HG02840 (cell line): ENCODE data around the gene ADGRL1.
"Not testable (repeated sequence)": the region's sequence is repeated elsewhere in the genome, so short reads cannot be mapped to it uniquely, and the experiment has no call there.

Experiments used
- ATAC-seq: cut with Tn5 transposase; IDR thresholded peaks from one replicate; pipeline ENCODE4 v1.9.1; 2021; ENCODE audit warnings: mild to moderate bottlenecking, moderate library complexity, moderate number of reproducible peaks; ENCODE audit not compliant: unreplicated experiment, low FRiP score

The ADGRL1 gene

DNA sequence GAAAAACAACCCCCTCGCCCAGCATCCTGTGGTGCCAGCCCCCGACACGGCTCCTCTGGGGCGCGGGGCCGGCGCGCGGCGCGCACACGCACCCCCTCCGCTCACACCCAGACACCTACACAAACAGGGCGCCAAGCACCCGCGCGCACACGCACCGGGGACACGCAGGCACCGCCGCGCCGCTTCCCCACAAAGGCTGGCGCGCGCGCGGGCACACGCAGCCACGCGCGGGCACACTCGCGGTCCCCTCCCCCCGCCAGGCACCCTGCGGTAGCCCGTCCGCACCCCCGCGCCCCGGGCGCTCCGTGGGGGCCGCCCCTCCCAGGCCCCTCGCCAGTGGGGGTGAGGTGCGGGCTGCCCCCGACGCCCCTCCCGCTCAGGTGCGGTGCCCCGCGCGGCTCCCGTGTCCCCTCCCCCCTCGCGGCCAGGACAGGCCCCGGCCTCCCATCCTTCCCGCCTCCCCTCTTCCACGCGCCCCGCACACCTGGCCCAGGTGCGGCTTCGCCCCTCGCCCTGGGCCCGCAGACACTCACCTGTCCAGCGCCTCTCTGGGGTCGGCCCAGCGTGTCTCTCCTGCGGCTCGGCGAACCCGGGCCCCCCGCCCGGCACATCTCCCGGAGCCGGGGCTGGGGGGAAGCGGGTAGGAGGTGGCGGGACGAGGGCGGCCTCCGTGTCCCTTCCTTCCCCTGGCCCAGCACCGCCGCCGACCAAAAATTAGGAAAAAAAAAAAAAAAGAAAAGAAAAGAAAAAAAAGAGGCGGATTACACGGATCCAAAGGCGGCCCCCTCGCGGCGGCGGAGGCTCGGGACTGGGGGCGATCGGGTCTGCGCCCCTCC lies at the start of gene ADGRL1:
ADGRL1 (minus strand) TSS at position 718 of the 836 bp plus-strand sequence. CDS start 22,567 bp downstream, outside the sequence.
- ATAC-seq = not testable (repeated sequence)

DNA sequence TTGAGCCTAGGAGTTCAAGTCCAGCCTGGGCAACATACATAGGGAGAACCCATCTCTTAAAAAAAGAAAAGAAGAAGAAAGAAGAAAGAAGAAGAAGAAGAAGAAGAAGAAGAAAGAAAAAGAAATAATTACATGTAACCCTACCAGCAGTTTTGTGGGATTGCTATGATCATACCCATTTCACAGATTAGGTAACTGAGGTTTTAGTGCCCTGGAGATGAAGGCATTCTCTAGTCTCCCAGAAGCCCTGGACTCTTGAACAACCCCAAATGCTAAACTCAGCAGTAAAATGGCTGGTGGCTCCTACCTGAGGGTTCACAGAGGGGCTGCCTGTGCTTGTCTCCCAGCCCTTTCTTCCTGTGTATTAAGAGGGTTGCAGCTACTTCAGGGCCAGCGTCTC lies 49.3 kb upstream of the ADGRL1 start:
- ATAC-seq = not testable (repeated sequence)

DNA sequence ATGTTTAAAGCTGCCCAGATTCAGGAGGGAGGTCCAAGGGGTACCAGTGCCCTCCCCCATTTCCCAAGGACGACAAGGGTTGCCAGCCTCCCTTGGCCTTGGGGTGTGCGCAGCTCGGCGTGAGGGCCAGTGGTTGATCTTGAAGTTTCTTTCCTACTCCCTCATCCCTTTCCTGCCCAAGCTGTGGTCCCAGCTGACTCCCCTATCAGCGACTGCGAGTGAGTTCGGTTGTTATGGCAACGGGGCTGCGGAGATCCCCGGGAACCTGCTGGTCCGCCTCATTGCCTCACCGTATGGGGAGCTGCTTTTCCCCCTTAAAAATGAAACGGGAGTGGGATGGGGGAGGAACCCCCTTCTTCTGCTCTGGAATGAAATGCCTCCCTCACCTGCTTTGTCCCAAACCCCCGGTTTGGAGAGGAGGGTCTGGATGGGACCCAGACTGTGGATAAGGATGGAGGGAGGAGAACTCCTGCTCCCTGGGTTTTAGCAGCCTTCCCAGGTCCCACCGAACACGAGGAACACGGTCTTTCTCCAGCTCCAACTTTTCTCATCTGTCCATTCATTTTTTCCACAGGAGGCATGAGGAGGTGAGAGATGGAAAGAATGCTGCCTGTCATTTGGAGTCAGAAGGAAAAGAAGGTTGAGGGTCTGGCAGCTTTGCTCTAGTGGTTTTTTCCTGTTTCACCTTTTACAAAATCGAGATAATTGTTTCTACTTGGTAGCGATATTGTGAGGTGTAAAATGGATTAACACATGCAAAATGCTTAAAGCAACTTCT lies 48.0 kb upstream of the ADGRL1 start:
- ATAC-seq = not testable (repeated sequence)

- not testable (repeated sequence) for ATAC-seq
Observed at GRCh38 chr19:14252136-14252535, 46.2 kb upstream of the ADGRL1 start.

GRCh38 chr19:14250870-14251269 lies 44.9 kb upstream of the ADGRL1 start:
- ATAC-seq = no peak

DNA sequence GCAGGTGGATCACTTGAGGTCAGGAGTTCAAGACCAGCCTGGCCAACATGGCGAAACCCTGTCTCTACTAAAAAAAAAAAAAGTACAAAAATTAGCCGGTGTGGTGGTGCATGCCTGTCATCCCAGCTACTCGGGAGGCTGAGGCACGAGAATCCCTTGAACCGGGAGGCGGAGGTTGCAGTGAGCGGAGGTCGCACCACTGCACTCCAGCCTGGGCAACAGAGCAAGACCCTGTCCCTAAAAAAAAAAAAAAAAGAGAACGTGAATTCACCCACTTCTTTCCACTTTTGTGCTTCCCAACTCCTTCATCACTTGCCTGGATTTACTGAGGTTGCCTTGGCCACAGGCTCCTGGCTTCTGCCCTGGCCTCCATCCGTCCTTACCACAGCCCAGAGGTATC lies 44.3 kb upstream of the ADGRL1 start:
- ATAC-seq = not testable (repeated sequence)

GRCh38 chr19:14249891-14250290 lies 43.9 kb upstream of the ADGRL1 start:
- not testable (repeated sequence) for ATAC-seq

GRCh38 chr19:14249012-14249754 lies 43.2 kb upstream of the ADGRL1 start:
- ATAC-seq = not testable (repeated sequence)

- no peak for ATAC-seq
Observed at GRCh38 chr19:14248578-14249011, 42.6 kb upstream of the ADGRL1 start.

DNA sequence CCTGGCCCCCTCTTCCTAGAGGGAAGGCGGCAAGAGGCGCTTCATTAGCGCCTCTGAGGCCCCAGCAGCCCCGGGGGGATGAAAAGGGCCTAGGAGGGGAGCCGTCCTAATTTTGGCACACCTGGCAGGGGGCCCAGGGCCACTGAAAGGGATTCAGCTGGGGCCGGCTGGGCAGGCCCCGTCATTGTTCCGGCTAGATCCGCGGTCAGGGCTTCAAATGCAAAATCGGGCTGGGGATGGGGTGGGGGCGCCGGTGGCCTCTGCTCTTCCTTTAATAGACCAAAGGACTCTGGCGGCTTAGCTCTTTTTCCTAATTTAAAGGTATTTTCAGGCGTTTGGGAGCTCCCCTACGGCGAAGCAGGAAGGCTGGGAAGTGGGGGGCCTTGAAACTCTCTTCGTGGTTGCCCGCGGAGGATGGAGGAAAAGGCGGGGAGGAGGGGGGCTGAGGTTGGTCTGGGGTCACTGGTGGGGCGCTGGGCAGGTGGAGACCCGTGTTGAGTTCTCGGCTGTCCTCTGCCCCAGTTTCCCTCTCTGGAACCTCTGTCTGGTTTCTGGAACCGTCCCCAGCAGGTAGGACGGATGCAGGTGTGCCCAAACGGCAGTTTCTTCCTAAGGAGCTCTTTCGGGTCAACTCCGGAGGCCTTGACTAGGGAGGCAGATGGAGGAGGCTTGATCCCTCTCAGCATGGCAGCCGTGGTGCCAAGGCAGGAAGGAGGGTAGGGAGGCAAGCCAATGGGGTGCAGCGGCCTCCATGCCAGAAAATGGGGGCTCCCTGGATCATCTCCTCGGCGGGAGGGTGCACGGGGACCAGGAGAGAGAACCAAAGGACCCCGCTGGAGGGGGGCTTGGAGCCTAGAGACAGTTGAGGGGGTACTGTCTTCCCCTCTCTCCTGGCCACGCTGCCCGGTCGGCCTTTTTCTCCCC lies 41.8 kb upstream of the ADGRL1 start:
- ATAC-seq = not testable (repeated sequence)

DNA sequence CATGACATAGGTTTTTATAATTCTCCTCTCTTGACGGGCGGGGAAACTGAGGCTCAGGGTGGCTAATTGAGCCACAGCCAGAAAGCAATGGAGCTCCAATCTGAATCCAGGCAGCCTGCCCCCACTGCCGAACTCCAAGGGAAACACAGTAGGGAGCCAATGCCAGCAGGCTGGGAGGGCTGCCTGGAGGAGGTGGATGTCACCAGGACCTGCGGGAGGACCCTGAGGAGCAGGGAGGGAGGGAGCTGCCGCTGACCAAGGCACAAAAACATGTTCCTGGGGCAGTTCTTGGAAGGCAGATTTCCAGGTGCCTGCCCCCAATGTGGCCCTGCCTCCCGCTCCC lies 41.2 kb upstream of the ADGRL1 start:
- not testable (repeated sequence) for ATAC-seq

DNA sequence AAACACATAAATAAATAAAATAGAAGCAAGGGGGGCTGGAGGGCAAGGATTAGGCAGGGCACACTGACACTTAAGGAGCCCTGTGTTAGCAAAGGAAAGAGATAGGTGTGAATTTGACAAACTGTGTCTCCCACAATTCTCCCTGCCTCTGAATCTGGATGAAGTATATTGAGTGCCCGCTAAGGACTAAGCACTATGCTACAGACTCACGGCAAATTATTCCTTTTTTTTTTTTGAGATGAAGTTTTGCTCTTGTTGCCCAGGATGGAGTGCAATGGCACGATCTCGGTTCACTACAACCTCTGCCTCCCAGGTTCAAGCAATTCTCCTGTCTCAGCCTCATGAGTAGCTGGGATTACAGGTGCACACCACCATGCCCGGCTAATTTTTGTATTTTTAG lies 38.4 kb upstream of the ADGRL1 start:
- ATAC-seq = not testable (repeated sequence)

DNA sequence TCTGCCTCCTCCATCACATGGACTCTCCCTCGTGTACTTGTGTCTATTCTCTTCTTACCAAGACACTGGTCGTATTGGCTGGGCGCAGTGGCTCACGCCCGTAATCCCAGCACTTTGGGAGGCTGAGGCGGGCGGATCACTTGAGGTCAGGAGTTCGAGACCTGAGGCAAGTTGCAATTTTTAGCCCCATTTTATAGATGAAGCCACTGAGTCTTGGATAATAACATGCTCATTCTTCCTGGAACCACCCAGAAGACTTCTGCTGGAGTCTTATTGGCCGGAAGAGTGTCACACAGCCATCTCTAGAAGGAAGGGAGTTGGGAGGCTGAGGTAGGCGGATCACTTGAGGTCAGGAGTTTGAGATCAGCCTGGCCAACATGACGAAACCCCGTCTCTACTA lies 37.7 kb upstream of the ADGRL1 start:
- not testable (repeated sequence) for ATAC-seq

DNA sequence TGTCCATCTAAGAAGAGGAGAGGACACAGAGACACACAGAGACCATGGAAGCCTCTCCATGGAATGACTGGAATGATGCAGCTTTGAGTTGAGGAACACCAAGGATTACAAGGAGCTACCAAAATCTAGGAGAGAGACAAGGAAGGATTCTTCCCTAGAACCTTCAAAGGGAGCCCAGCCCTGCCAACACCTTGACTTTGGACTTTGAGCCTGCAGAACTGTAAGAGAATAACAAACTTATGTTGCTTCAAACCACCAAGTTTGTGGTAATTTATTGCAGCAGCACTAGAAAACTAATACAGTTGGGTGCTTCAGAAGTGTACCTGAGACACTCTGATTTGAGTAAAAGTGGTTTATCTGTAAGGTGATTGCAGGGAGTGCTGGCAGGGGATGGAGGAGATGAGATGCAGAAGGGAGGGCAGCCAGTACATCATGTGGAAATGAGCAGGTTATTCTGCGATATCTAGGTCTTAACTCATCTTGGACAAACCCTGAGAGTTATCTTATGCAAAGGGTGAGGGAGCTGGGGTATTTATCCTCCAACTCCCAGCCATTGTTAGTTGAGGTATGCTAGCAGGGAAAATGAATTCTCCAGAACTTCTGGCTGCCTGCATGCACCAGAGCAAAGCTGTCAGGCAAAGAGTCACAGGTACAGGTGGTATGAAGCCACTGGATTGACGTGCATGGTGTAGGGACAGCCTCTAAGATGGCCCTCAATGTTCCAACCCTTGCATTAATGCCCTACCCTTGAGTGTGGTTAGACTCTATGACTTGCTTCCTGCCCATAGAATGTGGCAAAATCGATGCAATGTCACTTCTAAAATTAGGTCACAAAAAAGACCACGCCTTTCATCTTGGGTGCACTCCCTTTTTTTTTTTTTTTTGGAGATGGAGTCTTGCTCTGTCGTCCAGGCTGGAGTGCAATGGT lies 31.3 kb upstream of the ADGRL1 start:
- ATAC-seq = no peak

DNA sequence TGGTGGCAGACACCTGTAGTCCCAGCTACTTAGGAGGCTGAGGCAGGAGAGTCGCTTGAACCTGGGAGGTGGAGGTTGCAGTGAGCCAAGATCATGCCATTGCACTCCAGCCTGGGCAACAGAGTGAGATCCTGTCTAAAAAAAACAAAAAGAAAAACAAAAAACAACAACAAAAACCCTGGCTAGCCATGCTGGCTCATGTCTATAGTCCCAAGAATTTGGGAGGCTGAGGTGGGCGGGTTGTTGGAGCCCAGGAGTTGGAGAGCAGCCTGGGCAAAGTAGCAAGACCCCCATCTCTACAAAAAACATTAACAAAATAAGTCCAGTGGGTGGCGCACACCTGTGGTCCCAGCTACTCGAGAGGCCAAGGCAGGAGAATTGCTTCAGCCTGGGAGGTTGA lies 27.0 kb upstream of the ADGRL1 start:
- not testable (repeated sequence) for ATAC-seq

- ATAC-seq = not testable (repeated sequence)
Observed at GRCh38 chr19:14228446-14229071, 22.6 kb upstream of the ADGRL1 start.

GRCh38 chr19:14226498-14226897 lies 20.5 kb upstream of the ADGRL1 start:
- not testable (repeated sequence) for ATAC-seq

- no peak for ATAC-seq
Observed at GRCh38 chr19:14222886-14223285, 16.9 kb upstream of the ADGRL1 start.
